Brain microvascular endothelial cell (primary cell): ENCODE measurements around the gene PARD3.

Experiments used
- DNase-seq: peaks from one replicate; pipeline ENCODE4 v3.0.0-alpha.2; 2020
- H3K27ac ChIP-seq: fragments of 250-450 bp; sonication (Bioruptor Pico); 2 replicates; pipeline ENCODE4 v1.5.1; 2020; ENCODE audit warnings: mild to moderate bottlenecking, moderate library complexity
- H3K27me3 ChIP-seq: fragments of 250-450 bp; sonication (Bioruptor Pico); replicated peaks from 2 replicates; pipeline ENCODE4 v1.5.1; 2020; ENCODE audit warnings: mild to moderate bottlenecking
- H3K36me3 ChIP-seq: fragments of 250-450 bp; sonication (Bioruptor Pico); replicated peaks from 2 replicates; pipeline ENCODE4 v1.5.1; 2020; ENCODE audit warnings: mild to moderate bottlenecking
- H3K4me3 ChIP-seq: 2 replicates; pipeline ENCODE4 v1.5.1; 2011; ENCODE audit warnings: low read depth, mild to moderate bottlenecking, control low read depth, low read length, moderate library complexity
- CTCF ChIP-seq: IDR thresholded peaks from 2 replicates; pipeline ENCODE4 v1.5.1; 2011; ENCODE audit warnings: low read depth, mild to moderate bottlenecking, moderate library complexity, low read length, control low read depth, inconsistent platforms; ENCODE audit errors: missing control alignments
- in situ Hi-C: cut with HindIII; loops from 2 replicates; pipeline ENCODE4 v1.10.0; 2017; ENCODE audit warnings: low sequenced_read_pairs, low pct_ligation_motif_present

PARD3 gene

GRCh38 chr10:34654211-34654610 is 160.9 kb downstream of the PARD3 start:
- Histone ChIP-seq H3K36me3 (no peaks in the 10 kb centered on the region), H3K4me3 (no peak overlapping the region), H3K27me3 (no peaks in the 10 kb centered on the region), H3K27ac (no peak overlapping the region)
- in situ Hi-C loops, result no loop called here
- TF ChIP-seq CTCF, result no peak
- DNase-seq, result no peak

GRCh38 chr10:34653530-34653929 is 161.6 kb downstream of the PARD3 start:
- Histone ChIP-seq H3K4me3 (no peak overlapping the region), H3K27me3 (no peaks in the 10 kb centered on the region), H3K27ac (no peak overlapping the region), H3K36me3 (no peaks in the 10 kb centered on the region)
- DNase-seq, result no peak
- in situ Hi-C loops, result no loop called here
- no peak for TF ChIP-seq CTCF

- no peak for DNase-seq
- H3K36me3 ChIP-seq, result no peaks in the 10 kb centered on the region
- H3K27ac ChIP-seq, result no peak overlapping the region
- in situ Hi-C loops, result no loop called here
- no peak overlapping the region for H3K4me3 ChIP-seq
- TF ChIP-seq CTCF, result no peak
- no peaks in the 10 kb centered on the region for H3K27me3 ChIP-seq
Observed at GRCh38 chr10:34651416-34652195, 163.5 kb downstream of the PARD3 start.

GRCh38 chr10:34650156-34650555 is 164.9 kb downstream of the PARD3 start:
- no peaks in the 10 kb centered on the region for H3K27me3 ChIP-seq
- H3K36me3 ChIP-seq, result no peaks in the 10 kb centered on the region
- DNase-seq, result no peak
- in situ Hi-C loops, result no loop called here
- no peak overlapping the region for H3K27ac ChIP-seq
- no peak for TF ChIP-seq CTCF
- no peak overlapping the region for H3K4me3 ChIP-seq

- in situ Hi-C loops, result no loop called here
- Histone ChIP-seq H3K36me3 (no peaks in the 10 kb centered on the region), H3K27me3 (no peaks in the 10 kb centered on the region), H3K4me3 (no peak overlapping the region), H3K27ac (no peak overlapping the region)
- no peak for DNase-seq
- TF ChIP-seq CTCF, result no peak
Observed at GRCh38 chr10:34649385-34649784, 165.7 kb downstream of the PARD3 start.

- in situ Hi-C loops, result no loop called here
Observed at GRCh38 chr10:34648919-34649318, 166.2 kb downstream of the PARD3 start.

More at GRCh38 chr10:34648919-34649318, 166.2 kb downstream of the PARD3 start:
- no peak for DNase-seq
- H3K27me3 ChIP-seq, result no peaks in the 10 kb centered on the region
- no peak overlapping the region for H3K4me3 ChIP-seq
- H3K36me3 ChIP-seq, result no peaks in the 10 kb centered on the region
- no peak overlapping the region for H3K27ac ChIP-seq
- no peak for TF ChIP-seq CTCF
